Measurements from ENCODE around the gene RPAP3.

DNA sequence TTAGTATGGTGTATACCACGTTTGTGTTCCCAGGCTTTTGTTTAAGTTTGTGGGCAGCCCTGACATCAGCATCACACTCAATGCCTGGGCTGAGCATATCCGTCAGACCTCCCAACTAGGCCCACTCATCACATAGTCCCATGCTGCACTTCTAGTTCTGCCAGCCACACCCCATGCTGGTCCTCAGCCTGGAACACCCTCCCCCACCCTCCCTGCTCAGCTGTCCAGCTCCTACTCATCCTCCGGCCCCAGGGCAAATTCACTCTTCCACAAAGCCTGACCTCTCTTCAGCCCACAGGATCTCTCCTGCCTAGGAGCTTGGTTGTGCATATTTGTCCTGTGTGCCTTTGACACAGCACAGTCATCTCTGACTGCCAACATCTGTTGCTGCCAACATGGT is 23.4 kb upstream of the RPAP3 start:
- TF ChIP-seq, protein P1, sequence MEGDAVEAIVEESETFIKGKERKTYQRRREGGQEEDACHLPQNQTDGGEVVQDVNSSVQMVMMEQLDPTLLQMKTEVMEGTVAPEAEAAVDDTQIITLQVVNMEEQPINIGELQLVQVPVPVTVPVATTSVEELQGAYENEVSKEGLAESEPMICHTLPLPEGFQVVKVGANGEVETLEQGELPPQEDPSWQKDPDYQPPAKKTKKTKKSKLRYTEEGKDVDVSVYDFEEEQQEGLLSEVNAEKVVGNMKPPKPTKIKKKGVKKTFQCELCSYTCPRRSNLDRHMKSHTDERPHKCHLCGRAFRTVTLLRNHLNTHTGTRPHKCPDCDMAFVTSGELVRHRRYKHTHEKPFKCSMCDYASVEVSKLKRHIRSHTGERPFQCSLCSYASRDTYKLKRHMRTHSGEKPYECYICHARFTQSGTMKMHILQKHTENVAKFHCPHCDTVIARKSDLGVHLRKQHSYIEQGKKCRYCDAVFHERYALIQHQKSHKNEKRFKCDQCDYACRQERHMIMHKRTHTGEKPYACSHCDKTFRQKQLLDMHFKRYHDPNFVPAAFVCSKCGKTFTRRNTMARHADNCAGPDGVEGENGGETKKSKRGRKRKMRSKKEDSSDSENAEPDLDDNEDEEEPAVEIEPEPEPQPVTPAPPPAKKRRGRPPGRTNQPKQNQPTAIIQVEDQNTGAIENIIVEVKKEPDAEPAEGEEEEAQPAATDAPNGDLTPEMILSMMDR (IDR thresholded peaks at IDR 0.05), result no peak
- no peak for TF ChIP-seq POLR2A (IDR thresholded peaks at IDR 0.05)
